Hindlimb muscle (tissue), 1 donor: ENCODE results near the gene CRYGN. TPM values are rescaled to one million over a fixed set of nuclear protein-coding genes. Genes with fewer than 3 reads are reported as not detected.

ENCODE experiments used
- DNase-seq: peaks from one replicate; pipeline ENCODE4 v3.0.0-alpha.2; 2013
- polyA plus RNA-seq: library from polyadenylated mRNA; unstranded; fragments of 120-200 nt; gene quantifications from one replicate; pipeline ENCODE4 v1.2.1, GENCODE V29; 2013; ENCODE audit not compliant: insufficient read length

CRYGN gene
- polyA plus RNA-seq, 1 donor, result 0.22 TPM

GRCh38 chr7:151426441-151426903, 13.5 kb downstream of the CRYGN start:
- peak; percentile 62 for DNase-seq

GRCh38 chr7:151425670-151426440, 14.1 kb downstream of the CRYGN start:
- no peak for DNase-seq

- no peak for DNase-seq
These were observed 15.1 kb downstream of the CRYGN start for GRCh38 chr7:151424799-151425198.

DNA sequence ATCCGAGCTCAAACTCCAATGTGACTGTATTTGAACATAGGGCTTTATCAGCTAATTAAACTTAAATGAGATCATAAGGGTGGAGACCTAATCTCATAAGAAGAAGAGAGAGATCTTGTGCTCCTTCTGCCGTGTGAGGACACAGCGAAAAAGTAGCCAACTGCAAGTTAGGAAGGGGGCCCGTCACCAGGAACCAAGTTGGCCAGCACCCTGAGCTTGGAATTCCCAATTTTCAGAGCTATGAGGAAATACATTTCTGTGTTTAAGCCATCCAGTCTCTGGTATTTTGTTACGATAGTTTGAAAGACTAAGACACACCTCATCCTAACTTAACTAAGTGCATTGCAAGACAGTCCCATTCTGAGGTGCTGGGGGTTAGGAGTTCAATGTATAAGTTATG, 16.0 kb downstream of the CRYGN start:
- no peak for DNase-seq

DNA sequence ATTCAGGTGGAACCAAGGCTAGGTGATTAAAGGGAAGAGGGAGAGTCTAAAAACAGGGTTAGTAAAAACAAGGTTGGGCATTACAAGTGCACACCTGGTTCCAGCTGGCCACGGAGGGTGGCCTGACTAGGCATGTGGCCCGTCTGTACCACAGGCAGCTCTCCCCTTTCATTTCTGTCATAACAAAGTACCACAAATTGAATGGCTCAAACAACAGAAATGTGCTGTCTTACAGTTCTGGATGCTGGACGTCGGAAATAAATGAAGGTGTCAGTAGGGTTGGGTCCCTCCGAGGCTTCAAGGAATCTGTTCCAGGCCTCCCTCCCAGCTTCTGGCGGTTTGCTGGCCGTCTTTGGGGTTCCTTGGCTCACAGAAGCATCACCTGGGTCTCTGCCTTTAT, 16.7 kb downstream of the CRYGN start:
- no peak for DNase-seq

- DNase-seq, result no peak
These were observed 17.7 kb downstream of the CRYGN start for GRCh38 chr7:151422212-151422611.

DNA sequence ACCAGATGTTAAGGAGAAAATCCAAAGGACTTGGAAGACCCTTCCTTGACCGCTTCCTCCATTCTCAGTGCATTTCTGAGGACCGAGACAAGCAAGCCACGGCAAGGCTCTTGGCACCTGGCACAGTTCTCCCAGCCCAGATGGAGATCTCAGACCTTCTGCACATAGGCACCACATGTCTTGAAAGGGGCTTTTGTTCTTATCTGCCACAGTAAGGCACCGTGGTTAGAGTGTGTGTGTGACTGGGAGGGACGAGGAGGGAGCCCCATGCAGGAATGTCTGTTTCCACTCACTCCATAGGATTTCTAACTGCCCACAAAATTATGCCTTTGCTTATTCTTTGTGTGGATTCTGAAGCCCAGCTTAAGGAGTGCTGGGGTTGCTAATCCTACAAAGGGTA, 19.8 kb downstream of the CRYGN start:
- no peak for DNase-seq

- DNase-seq, result no peak
These were observed 23.0 kb downstream of the CRYGN start for GRCh38 chr7:151416941-151417315.

- DNase-seq, result no peak
These were observed 23.6 kb downstream of the CRYGN start for GRCh38 chr7:151416112-151416940.

DNA sequence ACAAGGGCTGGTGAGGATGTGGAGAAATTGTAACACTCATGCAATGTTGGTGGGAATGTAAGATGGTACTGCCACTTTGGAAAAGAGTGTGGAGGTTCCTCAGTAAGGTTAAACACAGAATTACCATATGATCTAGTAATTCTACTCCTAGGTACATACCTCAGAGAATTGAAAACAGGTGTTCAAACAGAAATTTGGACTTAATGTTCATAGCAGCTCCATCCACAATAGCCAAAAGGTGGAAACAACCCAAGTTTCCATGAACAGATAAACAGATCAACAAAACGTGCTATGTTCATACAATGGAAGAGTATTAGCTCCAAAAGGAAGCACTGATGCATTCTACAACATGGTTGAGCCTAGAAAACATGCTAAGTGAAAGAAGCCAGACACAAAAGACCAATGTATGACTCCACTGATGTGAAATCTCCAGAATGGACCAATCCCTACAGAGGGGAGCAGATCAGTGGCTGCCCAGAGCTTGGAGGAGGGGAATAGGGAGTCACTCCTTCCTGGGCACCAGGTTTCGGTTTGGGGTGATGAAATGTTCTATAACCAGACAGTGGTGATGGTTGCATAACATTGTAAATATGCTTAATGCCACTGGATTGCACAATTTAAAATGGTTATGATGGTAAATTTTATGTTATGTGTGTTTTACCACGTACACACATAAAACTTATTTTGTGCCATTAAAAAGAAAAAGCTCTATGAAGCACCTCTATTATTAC, 24.4 kb downstream of the CRYGN start:
- DNase-seq, result no peak

DNA sequence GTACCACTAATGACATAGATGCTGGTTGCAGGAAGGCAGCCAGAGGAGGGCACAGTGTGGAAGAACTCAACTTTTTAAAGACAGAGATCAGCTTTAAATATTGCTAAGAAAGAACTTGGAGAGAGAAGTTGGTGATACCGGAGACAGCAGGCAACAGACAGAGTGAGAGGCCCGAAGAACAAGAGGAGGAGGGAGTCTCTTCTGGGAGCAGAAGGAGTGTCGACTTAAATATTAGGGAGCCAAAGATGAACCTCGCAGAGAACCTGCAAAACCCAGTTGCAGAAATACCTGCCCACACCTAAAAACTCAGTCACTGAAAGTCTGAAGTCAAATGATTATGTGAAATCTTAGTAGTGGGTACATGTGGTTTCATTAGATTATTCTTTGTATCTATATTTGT, 26.7 kb downstream of the CRYGN start:
- no peak for DNase-seq

DNA sequence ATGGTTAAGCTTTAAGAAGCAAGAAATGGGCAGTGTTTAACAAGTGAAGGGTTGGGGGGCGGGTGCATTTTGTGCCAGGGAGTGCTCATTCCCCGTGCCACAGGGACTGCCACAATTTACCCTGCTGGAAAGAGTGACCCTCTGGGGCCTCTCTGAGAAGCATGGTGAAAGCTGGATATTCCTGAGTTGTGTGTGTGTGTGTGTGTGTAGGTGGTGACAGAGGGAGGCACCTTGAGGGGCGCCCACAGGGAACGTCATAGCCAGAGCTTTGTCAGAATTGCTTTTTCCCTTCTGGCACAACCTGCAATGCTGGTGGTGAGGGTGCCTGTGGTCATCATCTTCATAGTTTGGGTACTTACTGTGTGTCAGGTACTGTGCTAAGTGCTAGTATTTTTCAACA, 27.6 kb downstream of the CRYGN start:
- no peak for DNase-seq

- DNase-seq, result no peak
These were observed 28.4 kb downstream of the CRYGN start for GRCh38 chr7:151411551-151411950.

- DNase-seq, result no peak
These were observed 29.2 kb downstream of the CRYGN start for GRCh38 chr7:151410405-151411390.

DNA sequence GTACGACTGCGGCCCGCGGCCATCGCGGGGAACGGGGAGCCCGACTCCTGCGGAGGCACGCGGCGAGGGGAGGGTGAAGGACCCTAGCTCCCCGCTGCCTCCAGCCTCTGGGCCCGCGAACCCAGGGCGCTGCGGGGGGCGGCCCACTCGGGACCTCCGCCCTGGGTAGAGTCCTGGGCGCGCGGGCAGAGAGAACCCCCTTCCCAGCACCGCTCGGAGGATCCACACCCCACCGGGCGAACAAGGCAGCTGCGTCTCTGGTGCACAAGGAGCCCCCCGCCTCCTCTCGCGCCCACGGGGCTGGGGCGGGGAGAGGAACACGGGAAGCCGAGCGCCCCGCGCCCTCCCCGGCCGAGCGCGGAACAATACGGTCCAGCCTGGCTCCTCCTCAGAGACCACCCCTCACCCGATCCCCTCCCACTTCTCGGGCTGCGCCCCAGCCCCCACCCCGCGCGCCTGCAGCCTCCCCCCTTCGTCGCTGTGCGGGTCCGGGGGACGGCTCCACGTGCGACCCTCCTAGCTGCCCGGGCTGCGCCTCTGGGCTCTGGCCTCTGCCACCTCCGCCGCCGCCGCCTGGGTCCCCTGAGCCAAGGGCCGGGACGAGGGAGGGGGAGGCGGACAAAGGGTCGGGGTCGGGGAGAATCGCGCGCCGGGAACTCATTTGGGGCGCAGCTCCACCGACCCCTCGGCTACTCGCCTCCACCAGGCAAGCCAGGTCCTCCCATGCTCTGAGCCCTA, 30.1 kb downstream of the CRYGN start, which contains the start of gene WDR86:
Gene WDR86 (minus strand): TSS at position 372 of the 738 bp plus-strand sequence. CDS start 449 bp downstream, outside the sequence.
- DNase-seq, result no peak

- no peak for DNase-seq
These were observed 30.9 kb downstream of the CRYGN start for GRCh38 chr7:151408839-151409666.

GRCh38 chr7:151408498-151408838, 31.5 kb downstream of the CRYGN start:
- DNase-seq, result no peak

DNA sequence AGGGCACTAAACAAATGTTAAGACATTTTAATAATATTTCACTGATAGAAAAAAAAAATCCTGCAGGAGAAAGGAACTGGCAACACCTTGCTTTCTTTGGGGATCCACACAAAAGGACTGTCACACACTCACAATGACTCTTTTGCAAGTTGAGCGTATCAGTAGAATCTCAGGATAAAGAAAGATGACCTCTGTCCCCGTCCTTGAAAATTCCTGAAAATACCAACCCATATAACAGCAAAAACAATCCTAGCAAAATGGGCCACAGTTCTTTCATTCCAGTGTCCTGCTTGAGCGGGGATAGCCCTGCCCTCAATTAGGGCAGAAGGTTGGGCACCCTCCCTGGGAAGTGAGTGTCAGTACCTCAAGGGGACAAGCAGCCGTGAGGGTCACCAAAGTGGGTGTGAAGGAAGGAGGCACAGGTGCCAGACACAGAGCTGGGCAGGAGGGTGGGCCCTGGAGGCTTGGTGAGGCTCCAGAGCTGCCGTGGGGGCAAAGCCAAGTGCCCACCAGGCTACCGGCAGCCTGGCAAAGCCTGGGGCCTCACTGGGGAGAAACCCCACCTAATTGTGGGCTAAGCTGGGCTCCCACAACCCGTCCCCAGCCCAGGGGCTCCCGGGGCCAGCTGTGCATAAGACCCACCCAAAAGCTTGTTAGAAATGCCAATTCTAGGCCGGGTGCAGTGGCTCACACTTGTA, 32.9 kb downstream of the CRYGN start:
- no peak for DNase-seq

GRCh38 chr7:151406051-151406875, 33.7 kb downstream of the CRYGN start:
- DNase-seq, result no peak
